Esophagus (tissue), 2 donors: ENCODE results near the gene SPNS2. TPM values are rescaled to one million over a fixed set of nuclear protein-coding genes. Genes with fewer than 3 reads are reported as not detected.

Experiments
- H3K27ac ChIP-seq, 2 donors: one replicate each; pipeline ENCODE4 v1.5.1; 2013; ENCODE audit warnings: low read depth in 2 of 2, mild to moderate bottlenecking in 2 of 2, inconsistent platforms in 1 of 2, low read length in 1 of 2, moderate library complexity in 1 of 2
- H3K27me3 ChIP-seq, 2 donors: one replicate each; pipeline ENCODE4 v1.6.1; 2013; ENCODE audit warnings: low read length in 2 of 2, control low read depth in 1 of 2, mild to moderate bottlenecking in 1 of 2; ENCODE audit not compliant: insufficient read depth in 2 of 2, control insufficient read depth in 1 of 2
- H3K36me3 ChIP-seq, 2 donors: one replicate each; pipeline ENCODE4 v1.6.1; 2013; ENCODE audit warnings: low read length in 1 of 2; ENCODE audit not compliant: control insufficient read depth in 2 of 2, insufficient read depth in 2 of 2
- H3K4me1 ChIP-seq, 2 donors: one replicate each; pipeline ENCODE4 v1.6.1; 2013; ENCODE audit warnings: low read length in 1 of 2; ENCODE audit not compliant: control insufficient read depth in 2 of 2, insufficient read depth in 2 of 2
- H3K4me3 ChIP-seq, 2 donors: one replicate each; pipeline ENCODE4 v1.5.1; 2013; ENCODE audit warnings: low read length in 2 of 2, mild to moderate bottlenecking in 2 of 2, low read depth in 1 of 2, moderate library complexity in 1 of 2
- H3K9me3 ChIP-seq, 2 donors: one replicate each; pipeline ENCODE4 v1.6.1; 2013; ENCODE audit warnings: mild to moderate bottlenecking in 2 of 2, low read depth in 1 of 2, low read length in 1 of 2, moderate library complexity in 1 of 2; ENCODE audit not compliant: control insufficient read depth in 2 of 2, insufficient read depth in 1 of 2
- WGBS, 2 donors: extraction: QIAGEN DNeasy Blood & Tissue Kit; methylation state at CpG; one replicate each; pipeline ENCODE4 v1.1.7; 2013; 5-methylcytosine and 5-hydroxymethylcytosine counted together
- polyA plus RNA-seq, 2 donors: library from polyadenylated mRNA; stranded (reverse); fragments of 200-250 nt; gene quantifications; one replicate each; pipeline ENCODE4 v1.2.3, GENCODE V29; 2013
- donor health status: healthy with polysubstance abuse.
- donor health status: Bipolar disorder and iron deficiency.

Gene SPNS2
- polyA plus RNA-seq, 2 donors = 95.3 to 238 TPM

GRCh38 chr17:4559139-4559791 is 60.6 kb downstream of the SPNS2 start:
- peak overlapping the region in 1 of 2 donors; percentile 85 for H3K27ac ChIP-seq
- 43 to 51% methylated on average over 17 of the region's 17 CpGs for WGBS, 2 donors
- H3K27me3 ChIP-seq = no peaks in the 10 kb centered on the region
- H3K9me3 ChIP-seq = no peaks in the 10 kb centered on the region
- H3K4me3 ChIP-seq = peak overlapping the region; percentile 56 to 62
- peaks cover 5 to 23% of the 10 kb centered on the region in 2 donors for H3K4me1 ChIP-seq
- peaks cover 0 to 11% of the 10 kb centered on the region in 2 donors for H3K36me3 ChIP-seq

- H3K27ac ChIP-seq = peak overlapping the region; percentile 66 to 85
- no peaks in the 10 kb centered on the region for H3K9me3 ChIP-seq
- WGBS, 2 donors = 61 to 65% methylated on average over 5 of the region's 5 CpGs
- H3K4me1 ChIP-seq = peaks cover 2 to 16% of the 10 kb centered on the region in 2 donors
- peak overlapping the region; percentile 56 to 62 for H3K4me3 ChIP-seq
- no peaks in the 10 kb centered on the region for H3K27me3 ChIP-seq
- peaks cover 0 to 11% of the 10 kb centered on the region in 2 donors for H3K36me3 ChIP-seq
These were observed 61.3 kb downstream of the SPNS2 start for GRCh38 chr17:4559966-4560365.

- no peaks in the 10 kb centered on the region for H3K27me3 ChIP-seq
- H3K27ac ChIP-seq = peak within 1 kb of the TSS; percentile 66 to 85
- peaks cover 2 to 15% of the 10 kb centered on the region in 2 donors for H3K4me1 ChIP-seq
- H3K36me3 ChIP-seq = peaks cover 0 to 11% of the 10 kb centered on the region in 2 donors
- H3K9me3 ChIP-seq = no peaks in the 10 kb centered on the region
- 51 to 56% methylated on average over 12 of the region's 12 CpGs for WGBS, 2 donors
- H3K4me3 ChIP-seq = peak within 1 kb of the TSS; percentile 56 to 62
These were observed 61.7 kb downstream of the SPNS2 start, which contains the start of gene GGT6 for GRCh38 chr17:4560421-4560820. Gene GGT6, minus strand, starts transcription at chr17:4560577. Its CDS starts 56 bp downstream, at chr17:4560521.

GRCh38 chr17:4560837-4561256 is 62.2 kb downstream of the SPNS2 start:
- Histone ChIP-seq H3K27ac (peak overlapping the region in 1 of 2 donors; percentile 54), H3K4me1 (peaks cover 2 to 14% of the 10 kb centered on the region in 2 donors), H3K4me3 (peak overlapping the region in 1 of 2 donors; percentile 56), H3K9me3 (no peaks in the 10 kb centered on the region), H3K27me3 (no peaks in the 10 kb centered on the region), H3K36me3 (peaks cover 0 to 11% of the 10 kb centered on the region in 2 donors)
- WGBS, 2 donors = 55 to 69% methylated on average over 11 of the region's 11 CpGs

DNA sequence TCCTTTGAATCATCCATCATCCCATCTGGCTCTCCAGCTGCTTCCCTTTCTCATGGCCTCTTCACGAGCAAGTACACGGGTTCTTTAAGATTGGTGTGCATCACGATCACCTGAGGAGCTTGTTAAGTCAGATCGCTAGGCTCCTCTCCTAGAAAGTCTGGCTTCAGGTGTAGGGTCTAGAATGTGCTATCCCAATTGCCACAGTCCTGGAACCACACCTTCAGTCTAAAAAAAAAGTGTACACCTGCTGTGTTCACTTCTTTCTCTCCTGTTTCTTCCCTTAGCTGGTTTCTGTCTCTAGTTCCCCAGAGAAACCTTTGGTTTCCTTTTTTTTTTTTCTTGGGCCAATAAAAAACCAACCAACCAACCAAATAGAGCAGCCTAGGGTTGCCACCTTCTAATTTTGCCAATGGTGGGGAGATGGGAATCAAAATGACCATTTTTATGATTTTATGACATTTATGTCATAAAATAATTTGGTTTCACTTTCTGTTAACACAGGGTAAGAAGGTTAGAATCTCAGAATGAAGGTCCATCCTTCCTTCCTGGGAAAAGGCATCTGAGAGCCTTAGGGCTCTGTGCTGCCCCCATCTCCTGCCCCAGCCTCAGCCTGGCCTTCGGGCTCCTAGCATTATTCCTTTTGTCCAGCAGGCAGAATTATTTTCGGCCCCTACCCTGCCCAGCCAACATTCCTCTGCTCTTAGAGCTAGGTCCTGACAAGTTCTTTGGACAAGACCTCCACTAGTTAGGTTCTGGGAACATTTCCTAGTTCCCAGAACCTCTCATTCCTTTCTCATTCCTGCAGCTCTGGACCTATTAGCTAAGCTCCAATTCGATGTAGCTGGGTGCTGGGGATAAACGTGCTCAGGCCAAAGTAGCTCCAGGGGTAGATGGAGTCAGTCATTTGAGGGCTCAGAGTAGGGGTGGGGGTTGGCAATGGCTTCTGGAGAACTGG is 63.6 kb downstream of the SPNS2 start:
- H3K4me3 ChIP-seq = no peak overlapping the region
- 59 to 64% methylated on average over 8 of the region's 8 CpGs for WGBS, 2 donors
- H3K9me3 ChIP-seq = no peaks in the 10 kb centered on the region
- no peaks in the 10 kb centered on the region for H3K27me3 ChIP-seq
- H3K36me3 ChIP-seq = peaks cover 0 to 11% of the 10 kb centered on the region in 2 donors
- peaks cover 2 to 11% of the 10 kb centered on the region in 2 donors for H3K4me1 ChIP-seq
- H3K27ac ChIP-seq = no peak overlapping the region

DNA sequence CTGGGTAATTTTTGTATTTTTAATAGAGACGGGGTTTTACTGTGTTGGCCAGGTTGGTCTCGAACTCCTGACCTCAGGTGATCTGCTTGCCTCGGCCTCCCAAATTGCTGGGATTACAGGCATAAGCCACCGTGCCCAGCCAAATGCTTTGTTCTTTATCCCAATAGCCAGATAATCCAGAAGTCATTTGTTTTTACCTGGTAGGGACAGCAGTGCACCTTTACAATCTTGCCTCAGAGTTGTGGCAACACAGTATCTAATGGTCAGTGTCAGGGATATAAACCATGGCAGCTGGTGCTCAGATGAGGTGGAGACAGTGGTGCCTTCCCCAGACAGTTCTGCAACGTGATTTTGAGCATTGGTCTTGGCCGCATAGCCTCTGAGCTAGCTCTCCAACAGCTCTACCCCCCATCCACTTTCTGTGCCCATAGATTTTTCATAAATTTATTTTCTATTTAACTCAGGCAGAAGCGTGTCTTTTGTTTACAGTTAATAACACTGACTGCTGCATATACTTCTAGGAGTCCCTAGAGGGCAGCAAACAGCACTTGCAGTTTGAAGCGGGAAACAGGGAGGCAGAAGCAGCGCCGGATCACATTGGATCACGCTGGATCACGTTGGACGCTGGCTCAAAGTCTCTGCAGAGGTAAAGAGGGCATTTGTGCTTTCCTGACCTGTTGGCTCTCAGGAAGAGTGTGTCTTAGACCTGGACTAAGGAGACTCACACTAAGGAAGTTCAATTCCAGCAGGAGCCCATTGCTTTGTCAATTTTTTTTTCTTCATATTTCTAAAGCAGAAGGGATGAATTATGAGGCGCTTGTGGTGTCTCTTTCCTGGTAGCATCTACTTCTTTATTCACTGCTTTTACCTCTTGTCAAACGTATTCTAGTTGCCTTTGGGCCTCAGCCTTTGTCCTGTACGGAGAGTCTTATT is 66.8 kb downstream of the SPNS2 start:
- Histone ChIP-seq H3K36me3 (no peaks in the 10 kb centered on the region), H3K9me3 (no peaks in the 10 kb centered on the region), H3K4me3 (no peak overlapping the region), H3K4me1 (peaks cover 2 to 5% of the 10 kb centered on the region in 2 donors), H3K27ac (no peak overlapping the region), H3K27me3 (no peaks in the 10 kb centered on the region)
- 30% methylated on average over 16 of the region's 16 CpGs for WGBS, 2 donors

DNA sequence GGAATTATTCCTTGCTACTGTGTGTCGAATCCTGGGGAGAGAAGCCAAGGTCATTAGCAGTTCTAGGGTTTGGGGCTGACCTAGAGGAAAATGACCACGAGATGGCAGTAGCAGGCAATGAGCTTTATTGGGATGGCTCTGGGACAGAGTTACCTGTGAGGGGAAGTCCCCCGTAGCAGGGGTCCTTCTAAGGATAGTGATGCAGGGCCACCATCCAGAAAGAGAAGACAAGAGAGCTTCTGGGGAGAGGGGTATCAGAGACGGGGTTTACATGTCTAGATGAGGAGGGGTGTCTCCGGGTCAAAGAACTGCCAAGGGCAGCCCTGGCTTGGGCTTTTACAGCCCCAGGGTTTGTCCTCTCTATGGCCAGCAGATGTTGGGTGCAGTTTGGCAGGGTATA is 68.1 kb downstream of the SPNS2 start:
- Histone ChIP-seq H3K4me3 (no peak overlapping the region), H3K27me3 (no peaks in the 10 kb centered on the region), H3K36me3 (no peaks in the 10 kb centered on the region), H3K27ac (no peak overlapping the region), H3K9me3 (no peaks in the 10 kb centered on the region), H3K4me1 (no peaks in the 10 kb centered on the region)
- WGBS, 2 donors = 25 to 27% methylated on average over 5 of the region's 5 CpGs

- H3K36me3 ChIP-seq = no peaks in the 10 kb centered on the region
- H3K27me3 ChIP-seq = no peaks in the 10 kb centered on the region
- no peak overlapping the region for H3K27ac ChIP-seq
- H3K4me1 ChIP-seq = no peaks in the 10 kb centered on the region
- H3K4me3 ChIP-seq = no peak overlapping the region
- WGBS, 2 donors = 75 to 93% methylated on average over 1 of the region's 1 CpG
- H3K9me3 ChIP-seq = no peaks in the 10 kb centered on the region
These were observed 70.9 kb downstream of the SPNS2 start for GRCh38 chr17:4569591-4569990.

DNA sequence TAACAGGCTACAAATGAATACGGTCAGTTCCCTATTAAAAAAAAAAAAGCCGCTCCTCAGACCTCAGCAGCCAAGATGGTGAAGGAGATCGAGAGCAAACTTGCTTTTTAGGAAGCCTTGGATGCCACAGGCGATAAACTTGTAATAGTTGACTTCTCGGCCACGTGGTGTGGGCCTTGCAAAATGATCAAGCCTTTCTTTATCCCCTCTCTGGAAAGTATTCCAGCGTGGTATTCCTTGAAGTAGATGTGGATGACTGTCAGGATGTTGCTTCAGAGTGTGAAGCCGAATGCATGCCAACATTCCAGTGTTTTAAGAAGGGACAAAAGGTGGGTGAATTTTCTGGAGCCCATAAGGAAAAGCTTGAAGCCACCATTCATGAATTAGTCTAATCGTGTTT is 73.5 kb downstream of the SPNS2 start:
- WGBS, 2 donors = 72 to 74% methylated on average over 9 of the region's 9 CpGs
- H3K9me3 ChIP-seq = no peaks in the 10 kb centered on the region
- no peaks in the 10 kb centered on the region for H3K36me3 ChIP-seq
- no peaks in the 10 kb centered on the region for H3K27me3 ChIP-seq
- no peaks in the 10 kb centered on the region for H3K4me1 ChIP-seq
- H3K27ac ChIP-seq = no peak overlapping the region
- no peak overlapping the region for H3K4me3 ChIP-seq
